OCI-LY1 (cell line): ENCODE results near the gene FCGBP.
"Not testable (repeated sequence)": the region's sequence is repeated elsewhere in the genome, so short reads cannot be mapped to it uniquely, and the experiment has no call there.

ENCODE experiments used
- CTCF ChIP-seq: fragments of 200-600 bp; sonication (generic), shearing (Covaris generic); IDR thresholded peaks from 2 replicates; pipeline ENCODE4 v1.5.1; 2017; ENCODE audit warnings: mild to moderate bottlenecking, antibody characterized with exemption, low read length, moderate library complexity, mixed read lengths
- EZH2 ChIP-seq: fragments of 200-600 bp; sonication (generic), shearing (Covaris generic); IDR thresholded peaks from 2 replicates; pipeline ENCODE4 v1.8.0; 2017; ENCODE audit warnings: borderline replicate concordance, mixed run types, mild to moderate bottlenecking, antibody characterized with exemption, low read length, moderate library complexity, mixed read lengths

GRCh38 chr19:39958942-39959341, 24.5 kb upstream of the FCGBP start:
- TF ChIP-seq CTCF, EZH2: not testable (repeated sequence)
